B cell (primary cell): ENCODE results near the gene GPX2. TPM values are rescaled to one million over a fixed set of nuclear protein-coding genes. Genes with fewer than 3 reads are reported as not detected.

ENCODE experiments used
- ATAC-seq: fragments of 200-7000 bp; cut with Tn5 transposase; one replicate; pipeline ENCODE4 v1.10.0; 2021; ENCODE audit warnings: low read depth, mild to moderate bottlenecking, moderate number of reproducible peaks, moderate library complexity
- CTCF ChIA-PET: fragments of 350-600 bp; sonication (Branson Sonifier 250); formaldehyde crosslinking; loops from one replicate; lab custom pipeline; 2021; ENCODE audit warnings: antibody characterized with exemption, inconsistent platforms; lab: Charles Lee
- POLR2A ChIA-PET: fragments of 350-600 bp; sonication (Branson Sonifier 250); formaldehyde crosslinking; loops from one replicate; lab custom pipeline; 2021; ENCODE audit warnings: antibody characterized with exemption; lab: Charles Lee
- DNase-seq: peaks from one replicate; pipeline ENCODE4 v3.0.0; 2013
- H2AFZ ChIP-seq: 2 replicates; pipeline ENCODE4 v1.6.1; 2012; ENCODE audit warnings: mild to moderate bottlenecking, low read depth, low read length; ENCODE audit not compliant: insufficient read depth, poor library complexity, severe bottlenecking
- H3K27ac ChIP-seq, 2 donors: 1 replicate in 1 of 2; 2 replicates in 1 of 2; pipeline ENCODE4 v1.5.1; 2012 to 2013; ENCODE audit warnings: low read length in 2 of 2, mild to moderate bottlenecking in 2 of 2, moderate library complexity in 1 of 2
- H3K27me3 ChIP-seq, 4 experiments: fragments of 200-600 bp in 1 of 4; sonication (generic) in 1 of 4; replicated peaks in 1 of 4; 1 replicate in 2 of 4; 2 replicates in 2 of 4; pipeline versions ENCODE4 v1.6.1 to v1.7.0; 2013 to 2016; ENCODE audit warnings: low read length in 3 of 4, mild to moderate bottlenecking in 2 of 4, mixed read lengths in 1 of 4, moderate library complexity in 1 of 4; ENCODE audit not compliant: insufficient read depth in 4 of 4, control insufficient read depth in 3 of 4; ENCODE audit errors: control extremely low read depth in 1 of 4
- H3K36me3 ChIP-seq, 2 experiments: replicated peaks in 1 of 2; 1 replicate in 1 of 2; 2 replicates in 1 of 2; pipeline versions ENCODE4 v1.6.1 to v1.7.1; 2013; ENCODE audit warnings: low read length in 1 of 2; ENCODE audit not compliant: insufficient read depth in 2 of 2, control insufficient read depth in 1 of 2; ENCODE audit errors: control extremely low read depth in 1 of 2, extremely low read depth in 1 of 2
- H3K4me1 ChIP-seq, 2 donors: fragments of 200-600 bp in 1 of 2; sonication (generic) in 1 of 2; 1 replicate in 1 of 2; 2 replicates in 1 of 2; pipeline versions ENCODE4 v1.5.1 to v1.6.1; 2013 to 2017; ENCODE audit warnings: low read length in 2 of 2; ENCODE audit not compliant: control insufficient read depth in 2 of 2, insufficient read depth in 2 of 2
- H3K4me2 ChIP-seq: replicated peaks from 2 replicates; pipeline ENCODE3; 2012; ENCODE audit warnings: mild to moderate bottlenecking, low read depth, low read length; ENCODE audit not compliant: poor library complexity, severe bottlenecking
- H3K4me3 ChIP-seq, 5 experiments: fragments of 200-600 bp in 1 of 5; sonication (generic) in 1 of 5; 1 replicate in 3 of 5; 2 replicates in 2 of 5; pipeline versions ENCODE4 v1.5.1 to v1.7.0; 2011 to 2016; ENCODE audit warnings: low read length in 4 of 5, mild to moderate bottlenecking in 4 of 5, low read depth in 2 of 5, control low read depth in 1 of 5, moderate library complexity in 1 of 5; ENCODE audit not compliant: insufficient read depth in 1 of 5; ENCODE audit errors: control extremely low read depth in 1 of 5, extremely low read depth in 1 of 5
- H3K79me2 ChIP-seq: fragments of 200-600 bp; sonication (generic); one replicate; pipeline ENCODE4 v1.6.0; 2016; ENCODE audit warnings: low read length; ENCODE audit not compliant: control insufficient read depth, insufficient read depth
- H3K9ac ChIP-seq: fragments of 200-600 bp; sonication (generic); 2 replicates; pipeline ENCODE4 v1.6.1; 2017; ENCODE audit warnings: mild to moderate bottlenecking, low read length, moderate library complexity
- H3K9me3 ChIP-seq, 3 donors: one replicate each; pipeline versions ENCODE4 v1.6.1 to v1.7.1; 2013; ENCODE audit warnings: low read length in 2 of 3; ENCODE audit not compliant: control insufficient read depth in 2 of 3, insufficient read depth in 1 of 3; ENCODE audit errors: control extremely low read depth in 1 of 3
- H4K20me1 ChIP-seq: 2 replicates; pipeline ENCODE4 v1.6.0; 2012; ENCODE audit warnings: mild to moderate bottlenecking, low read length; ENCODE audit not compliant: insufficient read depth, control insufficient read depth, poor library complexity, severe bottlenecking
- H3K27ac Mint-ChIP-seq: one replicate; pipeline ENCODE4 v1.8.0; 2021; ENCODE audit warnings: mixed read lengths
- H3K27me3 Mint-ChIP-seq: one replicate; pipeline ENCODE4 v1.8.0; 2021; ENCODE audit warnings: mixed read lengths
- H3K4me1 Mint-ChIP-seq: one replicate; pipeline ENCODE4 v1.8.0; 2021; ENCODE audit warnings: mixed read lengths
- H3K4me3 Mint-ChIP-seq: one replicate; pipeline ENCODE4 v1.8.0; 2021; ENCODE audit warnings: mixed read lengths
- H3K9me3 Mint-ChIP-seq: one replicate; pipeline ENCODE4 v1.8.0; 2022; ENCODE audit warnings: mixed read lengths; ENCODE audit not compliant: insufficient read depth
- EZH2 ChIP-seq: IDR thresholded peaks from 2 replicates; pipeline ENCODE4 v1.6.1; 2012; ENCODE audit warnings: borderline replicate concordance, low read depth, mild to moderate bottlenecking, moderate library complexity, low read length; ENCODE audit not compliant: insufficient read depth, poor library complexity, severe bottlenecking
- WGBS: methylation state at CpG from one replicate; pipeline ENCODE4 v1.1.5; 2013; ENCODE audit warnings: missing lambda C conversion rate; ENCODE audit not compliant: insufficient coverage; 5-methylcytosine and 5-hydroxymethylcytosine counted together
- intact Hi-C: fragments of 100-400 bp; cut with micrococcal nuclease; formaldehyde crosslinking; loops from one replicate; pipeline ENCODE4 v1.10.0; 2022
- polyA plus RNA-seq: library from polyadenylated mRNA; depleted of rRNA; stranded (reverse); fragments of >200 nt; gene quantifications from 2 replicates; pipeline ENCODE4 v1.2.3, GENCODE V29; 2012
- total RNA-seq, 2 donors: library from RNA; stranded (reverse); fragments of 120-200 nt in 1 of 2; gene quantifications; 1 replicate in 1 of 2; 2 replicates in 1 of 2; pipeline versions ENCODE4 v1.2.3 to v1.2.4, GENCODE V29; 2013 to 2022
- TF ChIP-seq, protein P1 (sequence below): fragments of 200-600 bp; IDR thresholded peaks from one replicate; pipeline ENCODE4 v1.8.0; 2022; ENCODE audit warnings: antibody characterized with exemption, mild to moderate bottlenecking

The GPX2 gene
- total and polyA plus RNA-seq, 2 donors (not counting 1 experiment from before 2014, with no cell fraction given) = not detected

DNA sequence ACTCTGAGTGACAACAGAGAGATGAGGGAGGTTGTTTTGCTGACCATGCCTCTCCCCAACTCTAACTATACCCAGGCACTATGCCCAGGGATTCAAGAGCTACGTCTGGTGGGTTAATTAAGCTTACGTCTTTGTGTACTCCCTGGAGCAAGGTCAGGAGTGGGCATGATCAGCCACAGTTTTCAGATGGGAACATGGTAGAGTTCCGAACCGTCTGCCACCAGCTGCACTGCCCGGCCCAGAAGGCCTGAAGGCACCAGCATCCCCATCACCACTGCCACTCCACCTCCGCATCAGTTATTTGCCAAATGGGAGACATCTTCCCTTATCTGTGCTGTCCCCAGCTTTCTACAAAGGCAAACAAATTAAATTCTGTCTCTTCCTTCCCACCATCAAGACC, 11.1 kb upstream of the GPX2 start:
- no peak overlapping the region for H3K9ac ChIP-seq
- ChIA-PET POLR2A (no interaction called here), CTCF (interaction anchor here (1.1 kb wide), 2 partner anchors 9 to 28 kb away, joined by 3 to 4 read pairs; no protein-coding TSS in a partner anchor)
- no peak overlapping the region for H3K27ac ChIP-seq
- WGBS = 98% methylated on average over 5 of the region's 6 CpGs
- no peaks in the 10 kb centered on the region for H3K36me3 ChIP-seq
- Mint-ChIP-seq H3K4me1 (peaks cover 7% of the 10 kb centered on the region), H3K27me3 (no peaks in the 10 kb centered on the region), H3K4me3 (no peak overlapping the region), H3K27ac (no peak overlapping the region), H3K9me3 (no peaks in the 10 kb centered on the region)
- no peak overlapping the region for H3K4me3 ChIP-seq
- no peaks in the 10 kb centered on the region for H3K9me3 ChIP-seq
- H3K79me2 ChIP-seq = no peaks in the 10 kb centered on the region
- H3K4me1 ChIP-seq = peaks cover 0 to 9% of the 10 kb centered on the region in 2 donors
- TF ChIP-seq, protein P1, sequence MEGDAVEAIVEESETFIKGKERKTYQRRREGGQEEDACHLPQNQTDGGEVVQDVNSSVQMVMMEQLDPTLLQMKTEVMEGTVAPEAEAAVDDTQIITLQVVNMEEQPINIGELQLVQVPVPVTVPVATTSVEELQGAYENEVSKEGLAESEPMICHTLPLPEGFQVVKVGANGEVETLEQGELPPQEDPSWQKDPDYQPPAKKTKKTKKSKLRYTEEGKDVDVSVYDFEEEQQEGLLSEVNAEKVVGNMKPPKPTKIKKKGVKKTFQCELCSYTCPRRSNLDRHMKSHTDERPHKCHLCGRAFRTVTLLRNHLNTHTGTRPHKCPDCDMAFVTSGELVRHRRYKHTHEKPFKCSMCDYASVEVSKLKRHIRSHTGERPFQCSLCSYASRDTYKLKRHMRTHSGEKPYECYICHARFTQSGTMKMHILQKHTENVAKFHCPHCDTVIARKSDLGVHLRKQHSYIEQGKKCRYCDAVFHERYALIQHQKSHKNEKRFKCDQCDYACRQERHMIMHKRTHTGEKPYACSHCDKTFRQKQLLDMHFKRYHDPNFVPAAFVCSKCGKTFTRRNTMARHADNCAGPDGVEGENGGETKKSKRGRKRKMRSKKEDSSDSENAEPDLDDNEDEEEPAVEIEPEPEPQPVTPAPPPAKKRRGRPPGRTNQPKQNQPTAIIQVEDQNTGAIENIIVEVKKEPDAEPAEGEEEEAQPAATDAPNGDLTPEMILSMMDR = no peak
- TF ChIP-seq EZH2 = no peak
- ATAC-seq (no peak), DNase-seq (no peak)
- H3K27me3 ChIP-seq = no peaks in the 10 kb centered on the region
- intact Hi-C loops = no loop called here
- no peaks in the 10 kb centered on the region for H4K20me1 ChIP-seq
- H2AFZ ChIP-seq = no peak overlapping the region
- no peak overlapping the region for H3K4me2 ChIP-seq

DNA sequence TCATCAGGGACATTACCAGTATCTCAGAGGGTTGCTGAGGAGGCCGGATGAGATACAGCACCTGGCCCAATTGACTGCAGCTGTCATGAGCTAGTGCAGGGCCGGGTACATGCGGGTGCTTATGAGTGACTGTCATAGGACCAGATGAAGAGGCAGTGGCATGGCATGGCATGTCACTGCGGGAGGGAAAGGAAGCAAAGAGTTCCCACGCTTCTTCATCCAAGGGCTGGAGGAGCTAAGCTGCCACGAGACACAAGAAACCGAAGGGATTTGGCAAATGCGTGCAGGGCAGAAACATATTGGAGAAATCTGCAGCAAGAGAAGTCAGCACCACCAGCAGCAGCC, 10.7 kb upstream of the GPX2 start:
- no peak overlapping the region for H3K27ac Mint-ChIP-seq
- no peak overlapping the region for H2AFZ ChIP-seq
- H3K9me3 ChIP-seq = no peaks in the 10 kb centered on the region
- CTCF ChIA-PET = interaction anchor here (1.1 kb wide), 2 partner anchors 9 to 28 kb away, joined by 3 to 4 read pairs; no protein-coding TSS in a partner anchor
- no peak overlapping the region for H3K9ac ChIP-seq
- H3K27ac ChIP-seq = no peak overlapping the region
- no peaks in the 10 kb centered on the region for H3K27me3 Mint-ChIP-seq
- no peak overlapping the region for H3K4me3 ChIP-seq
- DNase-seq (no peak), ATAC-seq (no peak)
- H3K4me1 ChIP-seq = peaks cover 0 to 9% of the 10 kb centered on the region in 2 donors
- intact Hi-C loops = no loop called here
- no peaks in the 10 kb centered on the region for H3K79me2 ChIP-seq
- H3K4me3 Mint-ChIP-seq = no peak overlapping the region
- H3K4me2 ChIP-seq = no peak overlapping the region
- H3K27me3 ChIP-seq = no peaks in the 10 kb centered on the region
- POLR2A ChIA-PET = no interaction called here
- TF ChIP-seq, protein P1 = no peak
- no peak for TF ChIP-seq EZH2
- no peaks in the 10 kb centered on the region for H4K20me1 ChIP-seq
- no peaks in the 10 kb centered on the region for H3K9me3 Mint-ChIP-seq
- no peaks in the 10 kb centered on the region for H3K36me3 ChIP-seq
- WGBS = 96% methylated on average over 8 of the region's 8 CpGs
- peaks cover 7% of the 10 kb centered on the region for H3K4me1 Mint-ChIP-seq
